Measurements from ENCODE around the gene CTNNBL1.

Gene CTNNBL1

GRCh38 chr20:37734228-37734985 lies 40.6 kb downstream of the CTNNBL1 start:
- H3K27me3 ChIP-seq (ENCODE audit: control insufficient read depth, insufficient read depth, low read length): no peaks in the 10 kb centered on the region
- H3K79me2 ChIP-seq: peaks cover 9% of the 10 kb centered on the region
- H2AFZ ChIP-seq: no peak overlapping the region
- no peaks in the 10 kb centered on the region for H3K36me3 ChIP-seq (ENCODE audit: control insufficient read depth, insufficient read depth, low read length)
- no peaks in the 10 kb centered on the region for H3K9me3 ChIP-seq (ENCODE audit: control insufficient read depth, low read length)
- H3K4me3 ChIP-seq (ENCODE audit: low read depth, low read length): no peak overlapping the region
- no peak overlapping the region for H3K9ac ChIP-seq
- TF ChIP-seq CTCF (IDR thresholded peaks at IDR 0.05): no peak
- no peak overlapping the region for H3K27ac ChIP-seq
- peaks cover 8% of the 10 kb centered on the region for H3K4me1 ChIP-seq
- no peak overlapping the region for H3K4me2 ChIP-seq (ENCODE audit: low read length)

GRCh38 chr20:37735541-37735940 lies 41.7 kb downstream of the CTNNBL1 start:
- no peak overlapping the region for H3K9ac ChIP-seq
- no peak overlapping the region for H3K4me3 ChIP-seq (ENCODE audit: low read depth, low read length)
- no peak for TF ChIP-seq CTCF (IDR thresholded peaks at IDR 0.05)
- H3K9me3 ChIP-seq (ENCODE audit: control insufficient read depth, low read length): no peaks in the 10 kb centered on the region
- no peak overlapping the region for H3K4me2 ChIP-seq (ENCODE audit: low read length)
- peaks cover 9% of the 10 kb centered on the region for H3K79me2 ChIP-seq
- no peak overlapping the region for H2AFZ ChIP-seq
- H3K4me1 ChIP-seq: peaks cover 8% of the 10 kb centered on the region
- no peaks in the 10 kb centered on the region for H3K36me3 ChIP-seq (ENCODE audit: control insufficient read depth, insufficient read depth, low read length)
- H3K27me3 ChIP-seq (ENCODE audit: control insufficient read depth, insufficient read depth, low read length): no peaks in the 10 kb centered on the region
- no peak overlapping the region for H3K27ac ChIP-seq

- H3K79me2 ChIP-seq: peaks cover 9% of the 10 kb centered on the region
- no peak overlapping the region for H3K9ac ChIP-seq
- no peak overlapping the region for H3K4me3 ChIP-seq (ENCODE audit: low read depth, low read length)
- H3K27me3 ChIP-seq (ENCODE audit: control insufficient read depth, insufficient read depth, low read length): no peaks in the 10 kb centered on the region
- H3K4me2 ChIP-seq (ENCODE audit: low read length): no peak overlapping the region
- no peaks in the 10 kb centered on the region for H3K9me3 ChIP-seq (ENCODE audit: control insufficient read depth, low read length)
- H3K36me3 ChIP-seq (ENCODE audit: control insufficient read depth, insufficient read depth, low read length): no peaks in the 10 kb centered on the region
- H2AFZ ChIP-seq: no peak overlapping the region
- H3K27ac ChIP-seq: no peak overlapping the region
- peaks cover 10% of the 10 kb centered on the region for H3K4me1 ChIP-seq
- TF ChIP-seq CTCF (IDR thresholded peaks at IDR 0.05): no peak
Observed at GRCh38 chr20:37736132-37736531, 42.3 kb downstream of the CTNNBL1 start.

- Histone ChIP-seq H3K27me3 (ENCODE audit: control insufficient read depth, insufficient read depth, low read length) (no peaks in the 10 kb centered on the region), H3K79me2 (peaks cover 3% of the 10 kb centered on the region), H3K9ac (no peak overlapping the region), H3K4me1 (peaks cover 26% of the 10 kb centered on the region), H3K4me2 (ENCODE audit: low read length) (no peak overlapping the region), H2AFZ (no peak overlapping the region), H3K9me3 (ENCODE audit: control insufficient read depth, low read length) (no peaks in the 10 kb centered on the region), H3K27ac (no peak overlapping the region), H3K36me3 (ENCODE audit: control insufficient read depth, insufficient read depth, low read length) (no peaks in the 10 kb centered on the region), H3K4me3 (ENCODE audit: low read depth, low read length) (no peak overlapping the region)
- no peak for TF ChIP-seq CTCF (IDR thresholded peaks at IDR 0.05)
Observed at GRCh38 chr20:37737826-37738420, 44.1 kb downstream of the CTNNBL1 start.
